ENCODE measurements around the gene PIK3AP1.

Gene PIK3AP1

GRCh38 chr10:96619796-96620773 lies 100.2 kb downstream of the PIK3AP1 start:
- TF ChIP-seq CTCF (IDR thresholded peaks at IDR 0.05; ENCODE audit: poor library complexity, severe bottlenecking): no peak
- Histone ChIP-seq H3K4me1 (ENCODE audit: insufficient read depth, poor library complexity, severe bottlenecking) (no peaks in the 10 kb centered on the region), H3K36me3 (ENCODE audit: low read depth) (no peaks in the 10 kb centered on the region), H3K4me3 (ENCODE audit: severe bottlenecking) (no peak overlapping the region), H3K27me3 (ENCODE audit: insufficient read depth, poor library complexity, severe bottlenecking) (no peaks in the 10 kb centered on the region), H3K27ac (ENCODE audit: poor library complexity, severe bottlenecking) (no peak overlapping the region), H3K9me3 (ENCODE audit: severe bottlenecking) (no peaks in the 10 kb centered on the region)
- DNase-seq (ENCODE audit: low spot score) (no peak), ATAC-seq (ENCODE audit: low read depth) (no peak)

DNA sequence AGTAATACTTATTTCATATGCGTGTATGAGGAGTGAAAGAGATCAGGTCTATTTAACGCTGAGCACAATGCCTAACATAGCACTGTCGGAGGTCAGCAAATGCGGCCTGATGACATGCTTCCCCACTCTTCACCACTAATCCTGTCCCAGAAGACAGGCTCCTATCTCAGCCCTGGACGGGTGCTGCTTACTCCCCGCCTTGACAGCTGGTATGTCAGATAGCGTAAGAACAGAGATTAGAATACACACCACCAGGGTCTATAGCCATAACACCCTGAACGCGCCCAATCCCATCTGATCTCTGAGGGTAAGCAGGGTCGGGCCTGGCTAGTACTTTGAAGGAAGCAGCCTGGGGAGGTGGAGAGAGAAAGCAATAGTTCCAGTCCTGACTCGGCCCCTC lies 101.2 kb downstream of the PIK3AP1 start:
- Histone ChIP-seq H3K27ac (ENCODE audit: poor library complexity, severe bottlenecking) (no peak overlapping the region), H3K4me1 (ENCODE audit: insufficient read depth, poor library complexity, severe bottlenecking) (peaks cover 8% of the 10 kb centered on the region), H3K27me3 (ENCODE audit: insufficient read depth, poor library complexity, severe bottlenecking) (no peaks in the 10 kb centered on the region), H3K36me3 (ENCODE audit: low read depth) (no peaks in the 10 kb centered on the region), H3K4me3 (ENCODE audit: severe bottlenecking) (no peak overlapping the region), H3K9me3 (ENCODE audit: severe bottlenecking) (no peaks in the 10 kb centered on the region)
- ATAC-seq (ENCODE audit: low read depth) (no peak), DNase-seq (ENCODE audit: low spot score) (no peak)
- TF ChIP-seq CTCF (IDR thresholded peaks at IDR 0.05; ENCODE audit: poor library complexity, severe bottlenecking): no peak

DNA sequence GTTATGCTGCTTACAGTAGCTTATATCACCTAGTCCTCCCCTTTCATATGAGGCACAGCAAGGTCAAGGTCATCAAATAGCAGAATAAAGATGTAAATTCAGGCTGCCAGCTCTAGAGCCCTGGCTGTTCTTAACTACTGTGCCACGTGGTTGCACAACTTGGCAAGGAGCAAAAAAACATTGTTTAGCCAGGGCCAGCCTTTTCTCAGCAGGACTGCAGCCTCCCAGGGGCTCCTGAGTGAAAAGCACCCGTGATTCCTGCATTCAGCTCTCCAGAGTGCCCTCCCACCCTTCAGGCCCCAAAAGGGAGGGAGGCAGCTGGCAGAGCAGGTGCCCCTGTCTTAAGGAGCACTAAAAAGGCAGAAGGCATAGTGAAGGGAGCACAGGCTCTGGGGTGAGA lies 101.7 kb downstream of the PIK3AP1 start:
- no peak overlapping the region for H3K27ac ChIP-seq (ENCODE audit: poor library complexity, severe bottlenecking)
- no peak for TF ChIP-seq CTCF (IDR thresholded peaks at IDR 0.05; ENCODE audit: poor library complexity, severe bottlenecking)
- no peaks in the 10 kb centered on the region for H3K27me3 ChIP-seq (ENCODE audit: insufficient read depth, poor library complexity, severe bottlenecking)
- no peak for DNase-seq (ENCODE audit: low spot score)
- H3K36me3 ChIP-seq (ENCODE audit: low read depth): no peaks in the 10 kb centered on the region
- H3K4me3 ChIP-seq (ENCODE audit: severe bottlenecking): no peak overlapping the region
- peaks cover 11% of the 10 kb centered on the region for H3K4me1 ChIP-seq (ENCODE audit: insufficient read depth, poor library complexity, severe bottlenecking)
- H3K9me3 ChIP-seq (ENCODE audit: severe bottlenecking): no peaks in the 10 kb centered on the region
- no peak for ATAC-seq (ENCODE audit: low read depth)

DNA sequence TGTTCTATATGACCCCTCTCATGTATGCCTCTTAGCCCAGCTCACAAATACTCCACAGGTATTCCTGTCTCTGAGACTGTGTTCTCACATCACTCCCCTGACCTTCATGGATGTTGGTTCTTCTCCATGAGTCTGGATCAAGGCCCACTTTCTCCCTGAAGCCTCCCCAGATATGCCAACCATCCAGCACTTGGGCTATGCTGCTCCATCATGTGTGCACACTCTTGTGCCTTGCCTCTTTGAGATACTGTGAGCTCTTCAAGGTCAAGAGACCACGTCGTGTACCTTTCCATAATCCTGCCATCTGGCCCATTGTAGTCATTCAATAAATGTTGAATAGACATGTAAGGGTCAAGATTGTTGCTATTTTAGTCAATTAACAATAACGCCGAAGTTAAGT lies 103.4 kb downstream of the PIK3AP1 start:
- Histone ChIP-seq H3K4me3 (ENCODE audit: severe bottlenecking) (no peak overlapping the region), H3K4me1 (ENCODE audit: insufficient read depth, poor library complexity, severe bottlenecking) (peaks cover 11% of the 10 kb centered on the region), H3K27ac (ENCODE audit: poor library complexity, severe bottlenecking) (no peak overlapping the region), H3K9me3 (ENCODE audit: severe bottlenecking) (no peaks in the 10 kb centered on the region), H3K27me3 (ENCODE audit: insufficient read depth, poor library complexity, severe bottlenecking) (no peaks in the 10 kb centered on the region), H3K36me3 (ENCODE audit: low read depth) (no peaks in the 10 kb centered on the region)
- no peak for TF ChIP-seq CTCF (IDR thresholded peaks at IDR 0.05; ENCODE audit: poor library complexity, severe bottlenecking)
- ATAC-seq (ENCODE audit: low read depth): no peak
- no peak for DNase-seq (ENCODE audit: low spot score)

DNA sequence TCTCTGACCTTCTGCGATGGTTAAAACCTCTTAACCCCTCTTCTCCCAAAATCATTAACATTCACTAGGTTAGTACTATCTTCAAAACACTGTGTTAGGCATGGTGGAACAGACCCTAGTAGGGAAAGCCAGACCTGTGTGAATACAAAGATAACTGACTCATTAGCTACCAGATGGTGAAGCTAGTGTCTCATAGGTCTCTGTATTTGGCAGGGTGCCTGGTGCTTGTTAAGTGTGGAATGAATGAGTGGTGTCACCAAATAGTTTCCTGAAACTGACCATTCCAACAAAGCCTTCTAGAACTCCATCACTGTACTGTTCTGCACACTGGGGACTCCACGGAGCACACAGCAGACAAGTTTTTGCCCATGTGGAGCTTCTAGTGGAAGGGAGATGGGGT lies 105.8 kb downstream of the PIK3AP1 start:
- Histone ChIP-seq H3K9me3 (ENCODE audit: severe bottlenecking) (no peaks in the 10 kb centered on the region), H3K4me3 (ENCODE audit: severe bottlenecking) (no peak overlapping the region), H3K27me3 (ENCODE audit: insufficient read depth, poor library complexity, severe bottlenecking) (no peaks in the 10 kb centered on the region), H3K36me3 (ENCODE audit: low read depth) (no peaks in the 10 kb centered on the region), H3K27ac (ENCODE audit: poor library complexity, severe bottlenecking) (no peak overlapping the region), H3K4me1 (ENCODE audit: insufficient read depth, poor library complexity, severe bottlenecking) (peaks cover 11% of the 10 kb centered on the region)
- DNase-seq (ENCODE audit: low spot score) (peak; percentile 69), ATAC-seq (ENCODE audit: low read depth) (peak; percentile 92)
- TF ChIP-seq CTCF (IDR thresholded peaks at IDR 0.05; ENCODE audit: poor library complexity, severe bottlenecking): no peak
